GM21367 (cell line): Measurements from ENCODE around the gene POMGNT2.

ENCODE experiments used
- ATAC-seq: cut with Tn5 transposase; IDR thresholded peaks from one replicate; pipeline ENCODE4 v1.9.1; 2021; ENCODE audit not compliant: unreplicated experiment

Gene POMGNT2

DNA sequence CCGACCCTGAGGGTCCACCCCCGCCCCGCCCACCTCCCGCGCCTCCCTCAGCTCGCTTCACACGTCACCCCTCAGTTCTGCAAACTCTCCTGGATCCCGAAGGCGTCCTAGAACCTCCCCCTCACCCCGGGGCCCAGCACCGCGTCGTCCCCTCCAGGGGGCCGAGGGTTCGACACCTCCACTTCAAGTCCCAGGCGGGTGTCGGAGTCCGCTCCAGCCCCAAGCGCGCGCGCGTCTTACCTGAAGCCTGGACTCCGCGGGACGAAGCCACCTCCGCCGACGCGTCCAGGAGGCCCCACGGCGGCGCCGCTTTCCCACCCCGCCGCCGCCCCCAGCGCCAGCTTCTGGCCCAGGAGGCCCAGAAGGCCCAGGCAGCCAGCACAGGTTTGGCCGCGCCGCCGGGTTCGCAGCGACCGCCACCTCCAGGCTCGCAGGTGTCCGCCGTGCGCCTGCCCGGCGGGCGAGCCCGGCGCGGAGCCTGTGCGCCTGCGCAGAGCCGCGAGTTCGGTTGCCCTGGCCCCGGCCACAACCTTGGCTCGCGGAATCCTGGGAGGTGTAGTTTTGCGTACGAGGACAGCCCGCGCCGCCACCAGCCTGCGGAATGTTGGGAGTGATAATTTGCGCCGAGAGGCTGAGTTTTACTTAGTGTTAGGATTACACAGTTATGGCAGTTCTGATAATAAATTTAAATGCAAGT is at the start of gene POMGNT2:
POMGNT2 (minus strand) TSS at position 484 of the 697 bp plus-strand sequence. CDS start 24,648 bp downstream, outside the sequence.
- ATAC-seq: peak; percentile 88

DNA sequence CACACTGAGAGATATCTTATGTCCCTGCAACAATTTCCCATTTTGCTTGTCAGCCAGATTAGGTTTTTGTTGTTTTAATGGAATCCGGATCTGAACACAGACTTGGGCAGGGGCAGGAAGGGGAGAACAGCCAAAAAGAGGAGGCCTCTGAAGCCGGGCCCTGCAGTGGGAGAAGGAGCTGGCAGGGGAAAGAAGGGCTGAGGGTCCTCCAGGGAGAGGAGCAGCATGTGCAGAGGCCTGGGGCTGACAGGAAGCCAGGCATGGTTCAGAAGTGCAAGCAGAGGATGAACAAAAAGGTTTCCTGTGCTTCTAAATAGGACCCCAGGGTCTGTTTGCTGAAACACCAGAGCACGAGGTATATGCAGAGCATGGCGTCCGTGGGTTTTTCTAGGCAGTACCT is 49.1 kb upstream of the POMGNT2 start:
- no peak for ATAC-seq

GRCh38 chr3:43153216-43154083 is 47.6 kb upstream of the POMGNT2 start:
- ATAC-seq: no peak

GRCh38 chr3:43152649-43153048 is 46.8 kb upstream of the POMGNT2 start:
- ATAC-seq: no peak

DNA sequence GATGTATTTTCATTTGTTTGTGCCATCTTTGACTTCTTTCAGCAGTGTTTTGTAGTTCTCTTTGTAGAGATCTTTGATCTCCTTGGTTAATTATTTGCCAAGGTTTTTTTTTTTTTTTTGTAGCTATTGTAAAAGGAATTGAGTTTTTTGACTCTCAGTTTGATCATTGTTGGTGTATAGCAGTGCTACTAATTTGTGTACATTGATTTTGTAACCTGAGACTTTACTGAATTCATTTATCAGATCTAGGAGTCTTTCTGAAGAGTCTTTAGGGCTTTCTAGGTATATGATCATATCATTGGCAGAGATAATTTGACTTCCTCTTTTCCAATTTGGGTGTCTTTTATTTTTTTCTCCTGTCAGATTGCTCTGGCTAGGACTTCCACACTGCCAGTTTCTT is 42.2 kb upstream of the POMGNT2 start:
- ATAC-seq: no peak

DNA sequence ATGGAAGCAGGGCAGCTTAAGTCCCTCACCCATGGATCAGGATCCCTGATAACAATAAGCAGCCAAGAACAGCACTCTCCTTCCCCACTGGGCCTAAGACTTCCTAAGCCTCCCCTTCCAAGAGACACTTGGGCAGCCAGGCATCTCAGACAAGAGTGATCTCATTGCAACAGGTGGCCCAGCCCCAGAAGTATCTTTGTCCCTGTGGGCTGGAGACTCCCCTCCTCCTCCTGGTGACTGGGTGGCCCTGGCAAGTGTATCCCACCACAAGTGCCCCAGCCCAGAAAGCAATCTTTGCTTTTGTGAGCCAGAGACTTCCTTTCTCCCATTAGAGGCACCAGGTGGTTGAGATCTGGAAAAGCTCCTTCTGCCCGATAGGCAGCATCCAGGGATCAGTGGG is 40.7 kb upstream of the POMGNT2 start:
- no peak for ATAC-seq

DNA sequence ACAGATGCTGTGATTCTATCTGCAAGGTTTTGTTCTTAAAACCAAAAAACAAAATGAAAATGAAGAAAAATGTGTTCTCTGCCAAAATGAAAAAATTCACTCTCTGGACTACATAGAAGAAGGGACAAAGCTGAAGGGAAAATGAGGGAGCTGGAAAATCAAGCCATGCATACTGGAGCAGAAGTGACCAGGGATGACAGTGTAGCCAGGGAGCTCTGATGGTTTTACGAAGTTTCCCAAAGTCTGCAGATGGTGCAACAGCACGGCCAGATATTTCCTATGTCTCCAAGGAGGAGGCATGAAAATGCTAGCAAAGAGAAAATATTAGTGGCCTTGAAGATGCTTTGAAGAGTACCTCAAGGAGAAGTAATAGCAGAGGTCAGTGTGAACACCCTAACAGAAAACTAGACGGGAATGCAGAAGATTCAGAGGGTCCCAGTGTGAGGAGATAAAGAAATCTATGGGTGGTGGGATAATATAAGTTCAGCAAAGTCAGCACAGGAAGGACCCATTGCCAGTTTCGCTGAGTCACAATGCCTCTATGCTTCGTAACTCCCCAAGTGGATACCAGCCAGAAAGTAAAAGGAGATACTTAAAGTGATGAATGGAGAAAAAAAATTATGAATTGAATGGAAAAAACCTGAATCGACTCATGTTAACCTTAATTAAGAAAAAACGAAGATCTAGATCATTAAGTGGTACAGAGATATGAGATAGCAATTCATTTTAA is 39.0 kb upstream of the POMGNT2 start:
- ATAC-seq: no peak

- no peak for ATAC-seq
These were observed 36.6 kb upstream of the POMGNT2 start for GRCh38 chr3:43142472-43142871.

DNA sequence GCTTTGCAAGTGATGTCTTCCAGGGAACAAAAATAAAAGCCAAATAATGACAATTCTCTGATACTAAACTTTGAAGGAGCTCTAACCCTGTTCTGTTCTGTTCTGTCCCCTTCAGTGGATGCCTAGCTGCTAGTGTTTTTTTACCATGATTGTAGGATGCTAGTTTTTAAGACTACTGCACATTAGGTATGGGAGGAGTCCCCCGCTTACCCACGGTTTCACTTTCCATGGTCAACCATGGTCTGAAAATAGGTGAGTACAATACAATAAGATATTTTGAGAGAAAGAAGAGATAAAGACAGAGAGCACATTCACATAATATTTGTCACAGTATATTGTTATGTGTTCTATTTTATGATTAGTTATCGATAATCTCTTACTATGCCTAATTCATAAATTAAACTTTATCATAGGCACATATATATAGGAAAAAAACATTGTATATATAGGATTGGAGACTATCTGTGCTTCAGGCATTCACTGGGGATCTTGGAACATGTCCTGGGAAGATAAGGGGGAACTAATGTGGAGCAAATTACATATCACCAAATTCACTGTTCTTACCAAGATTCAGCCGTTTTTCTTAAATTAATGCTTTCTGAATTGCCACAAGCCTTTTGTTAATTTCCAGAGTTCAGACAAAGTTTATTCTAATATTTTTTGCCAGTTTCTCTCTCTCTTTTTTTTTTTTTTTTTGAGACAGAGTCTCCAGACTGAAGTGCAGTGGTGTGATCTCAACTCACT is 32.8 kb upstream of the POMGNT2 start:
- ATAC-seq: no peak

DNA sequence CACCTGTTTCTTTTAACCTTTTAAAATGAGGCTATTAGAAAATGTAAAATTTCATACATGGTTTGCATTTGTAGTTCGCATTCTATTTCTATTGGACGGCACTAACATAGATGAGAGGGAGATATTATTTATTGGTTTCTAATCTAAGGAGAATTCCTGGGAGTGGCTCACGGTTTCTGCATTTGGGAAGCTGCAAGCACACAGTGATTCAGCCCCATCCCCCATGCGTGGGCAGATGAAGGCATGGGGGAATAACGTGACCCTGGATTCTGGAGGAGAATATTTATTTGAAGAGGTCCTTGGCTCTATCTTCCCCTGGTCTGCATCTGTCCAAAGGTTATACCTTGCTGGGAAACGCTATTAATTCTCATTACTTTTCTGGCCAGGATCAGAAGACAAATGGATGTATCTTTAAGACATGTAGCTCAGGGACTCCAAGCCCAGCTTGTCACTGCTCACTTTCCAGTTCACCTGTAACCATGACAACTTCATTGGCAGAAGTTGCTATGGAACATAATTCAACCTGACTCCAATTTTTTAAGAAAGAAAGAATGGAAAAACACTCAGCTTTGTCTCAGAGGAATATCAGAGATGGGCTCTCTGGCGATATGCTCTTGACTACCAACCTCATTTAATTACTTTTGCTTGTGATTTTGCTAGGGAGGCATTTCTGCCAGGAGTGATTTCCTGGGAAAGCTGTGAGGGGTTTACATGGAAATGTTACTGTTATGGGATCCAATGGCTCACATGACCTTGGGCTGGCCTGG is 27.2 kb upstream of the POMGNT2 start:
- ATAC-seq: no peak

DNA sequence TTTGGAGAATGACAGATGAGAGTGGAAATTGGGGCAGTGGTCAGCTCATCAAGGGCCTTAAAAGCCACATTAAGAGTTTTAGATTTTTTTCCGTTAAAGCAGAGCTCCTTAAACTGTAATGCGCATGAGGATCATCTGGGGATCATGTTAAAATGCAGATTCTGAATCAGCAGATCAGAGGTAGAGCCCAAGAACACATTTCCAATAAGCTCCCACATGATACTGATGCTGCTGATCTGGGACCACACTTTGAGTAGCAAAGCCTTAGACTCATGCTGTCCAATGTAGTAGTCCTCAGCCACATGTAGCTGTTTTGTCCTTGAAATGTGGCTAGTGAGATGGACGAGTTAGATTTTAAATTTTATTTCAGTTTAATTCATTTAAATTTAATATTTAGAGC is 26.3 kb upstream of the POMGNT2 start:
- ATAC-seq: no peak

DNA sequence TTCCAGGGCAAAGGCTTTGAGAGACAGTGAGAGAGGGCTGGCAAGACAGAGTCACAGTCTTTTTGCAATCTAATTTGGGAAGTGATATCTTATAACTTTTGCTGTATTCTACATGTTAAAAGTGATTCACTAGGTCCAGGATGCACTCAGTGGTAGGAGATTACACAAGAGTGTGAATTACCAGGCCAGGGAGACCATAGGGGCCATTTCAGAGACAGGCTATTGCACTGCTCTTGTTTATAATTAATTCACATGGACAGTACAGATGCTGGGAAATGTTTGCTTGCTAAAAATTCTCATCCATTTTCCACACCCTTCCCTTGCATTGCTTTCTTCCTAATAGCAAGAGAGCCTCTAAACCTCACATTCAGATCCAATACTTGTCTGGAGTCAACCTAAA is 22.6 kb upstream of the POMGNT2 start:
- no peak for ATAC-seq

GRCh38 chr3:43126536-43126935 is 20.7 kb upstream of the POMGNT2 start:
- no peak for ATAC-seq

DNA sequence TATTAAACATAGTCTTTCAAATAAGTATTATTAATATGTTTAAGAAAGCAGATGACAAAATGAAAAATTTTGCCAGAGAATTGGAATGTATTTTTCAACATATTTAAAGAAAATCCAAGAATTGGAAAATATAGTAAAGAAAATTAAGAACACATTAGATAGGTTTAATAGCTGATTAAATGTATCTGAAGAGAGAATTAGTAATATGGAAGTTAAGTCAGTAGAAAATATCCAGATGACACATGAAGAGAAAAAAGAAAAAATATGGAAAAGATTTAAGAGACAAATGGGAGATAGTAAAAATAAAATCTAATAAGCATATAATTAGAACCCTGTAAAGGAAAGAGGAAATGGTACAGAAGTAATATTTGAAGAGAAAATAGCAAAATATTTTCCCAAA is 18.0 kb upstream of the POMGNT2 start:
- ATAC-seq: no peak

GRCh38 chr3:43120937-43121336 is 15.1 kb upstream of the POMGNT2 start:
- ATAC-seq: no peak

DNA sequence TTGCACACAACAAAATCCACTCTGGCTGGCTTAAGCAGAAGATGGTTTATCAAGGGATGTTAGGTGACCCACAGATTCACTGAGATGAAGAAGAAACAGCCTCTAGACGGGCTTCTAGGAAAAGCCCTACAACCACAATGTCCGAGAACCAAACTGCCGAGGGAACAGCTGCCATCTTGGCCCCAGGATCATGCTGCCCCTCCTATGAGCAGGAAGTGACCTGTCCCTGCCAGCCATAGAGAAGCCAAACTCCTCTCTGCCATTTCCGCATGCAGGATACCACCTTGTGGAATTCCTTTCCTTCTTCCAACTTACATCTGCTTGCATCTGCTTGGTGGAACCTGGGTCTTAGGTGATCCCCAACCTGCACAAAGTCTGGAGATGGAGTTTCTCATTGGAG is 11.4 kb upstream of the POMGNT2 start:
- ATAC-seq: no peak

DNA sequence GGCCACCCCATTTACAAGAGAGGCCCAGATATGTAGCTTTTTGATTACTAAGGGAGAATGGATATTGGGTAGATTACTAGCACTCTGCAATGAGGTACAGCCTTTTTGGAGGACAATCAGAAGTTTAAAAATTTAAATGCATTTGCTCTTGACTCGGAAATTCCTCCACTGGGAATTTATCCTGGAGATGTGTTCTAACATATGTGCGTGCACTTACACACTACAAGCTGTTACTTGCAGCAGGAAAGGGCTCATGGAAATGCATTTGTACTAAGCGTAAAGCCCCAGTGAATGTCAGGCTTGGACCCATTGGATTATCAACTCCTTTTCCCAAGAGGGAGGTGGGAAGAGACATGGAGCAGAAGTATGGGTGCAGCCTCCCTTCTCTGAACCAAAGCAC is 7.8 kb upstream of the POMGNT2 start:
- no peak for ATAC-seq

- ATAC-seq: no peak
These were observed 382 bp upstream of the POMGNT2 start for GRCh38 chr3:43106293-43106628.

DNA sequence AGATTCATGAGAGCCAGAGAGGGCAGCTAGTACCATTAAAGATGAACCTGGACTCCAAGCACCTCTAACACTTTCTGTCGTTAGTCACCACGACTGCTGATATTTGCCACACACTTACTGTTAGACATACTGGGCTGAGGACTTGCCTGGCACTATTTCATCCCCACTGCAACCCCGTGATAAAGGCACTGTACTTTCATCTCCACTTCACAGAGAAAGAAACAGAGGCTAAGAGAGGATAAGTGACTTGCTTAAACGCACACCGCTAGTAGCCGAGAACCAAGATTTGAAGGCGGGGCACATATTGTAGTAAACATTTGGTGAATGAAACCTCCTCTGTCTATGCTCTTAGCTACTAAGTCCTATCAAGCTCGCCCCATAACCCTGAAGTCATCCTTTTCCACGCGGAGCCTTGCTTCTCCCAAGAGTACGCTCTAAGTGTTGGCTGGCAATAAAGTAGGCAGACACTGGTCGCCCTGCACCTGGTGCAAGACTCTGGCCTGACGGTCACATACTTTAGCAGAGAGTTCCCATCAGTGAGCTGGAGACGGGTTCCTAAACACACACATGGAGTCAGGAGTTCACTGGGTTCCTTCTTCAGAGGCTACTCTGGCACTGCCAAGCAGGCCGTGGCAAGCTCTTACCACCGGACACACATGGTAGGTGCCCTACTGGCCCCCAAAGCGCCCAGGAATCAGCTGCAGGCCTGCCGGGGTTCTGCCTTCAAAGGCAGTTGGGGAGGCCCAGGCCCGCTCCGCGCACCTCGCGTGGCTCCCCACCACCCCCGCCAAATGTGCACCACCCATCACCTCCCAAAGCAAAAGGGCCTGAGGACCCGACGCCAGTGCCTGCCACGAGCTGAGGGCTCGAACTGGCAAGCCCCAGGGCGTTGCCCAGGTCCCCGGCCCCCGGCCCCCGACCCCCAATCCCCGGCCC is 951 bp downstream of the POMGNT2 start:
- ATAC-seq: no peak
